ENCODE results near the gene SPOPL.

GRCh38 chr2:138492160-138492559, 9.4 kb upstream of the SPOPL start:
- TF ChIP-seq, protein P1, sequence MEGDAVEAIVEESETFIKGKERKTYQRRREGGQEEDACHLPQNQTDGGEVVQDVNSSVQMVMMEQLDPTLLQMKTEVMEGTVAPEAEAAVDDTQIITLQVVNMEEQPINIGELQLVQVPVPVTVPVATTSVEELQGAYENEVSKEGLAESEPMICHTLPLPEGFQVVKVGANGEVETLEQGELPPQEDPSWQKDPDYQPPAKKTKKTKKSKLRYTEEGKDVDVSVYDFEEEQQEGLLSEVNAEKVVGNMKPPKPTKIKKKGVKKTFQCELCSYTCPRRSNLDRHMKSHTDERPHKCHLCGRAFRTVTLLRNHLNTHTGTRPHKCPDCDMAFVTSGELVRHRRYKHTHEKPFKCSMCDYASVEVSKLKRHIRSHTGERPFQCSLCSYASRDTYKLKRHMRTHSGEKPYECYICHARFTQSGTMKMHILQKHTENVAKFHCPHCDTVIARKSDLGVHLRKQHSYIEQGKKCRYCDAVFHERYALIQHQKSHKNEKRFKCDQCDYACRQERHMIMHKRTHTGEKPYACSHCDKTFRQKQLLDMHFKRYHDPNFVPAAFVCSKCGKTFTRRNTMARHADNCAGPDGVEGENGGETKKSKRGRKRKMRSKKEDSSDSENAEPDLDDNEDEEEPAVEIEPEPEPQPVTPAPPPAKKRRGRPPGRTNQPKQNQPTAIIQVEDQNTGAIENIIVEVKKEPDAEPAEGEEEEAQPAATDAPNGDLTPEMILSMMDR (IDR thresholded peaks at IDR 0.05), result no peak
- TF ChIP-seq POLR2AphosphoS5 (IDR thresholded peaks at IDR 0.05) (no peak), POLR2A (IDR thresholded peaks at IDR 0.05) (no peak)
